DND-41 (cell line): ENCODE data around the gene PRRT1B.

Experiments
- ATAC-seq: fragments of 200-7000 bp; cut with Tn5 transposase; 3 replicates; pipeline ENCODE4 v1.9.1; 2021; ENCODE audit warnings: low read depth; ENCODE audit not compliant: insufficient read depth
- DNase-seq: peaks from one replicate; pipeline ENCODE4 v3.0.0-alpha.2; 2020
- H2AFZ ChIP-seq: 2 replicates; pipeline ENCODE4 v1.6.0; 2012; ENCODE audit warnings: low read depth, low read length
- H3K27ac ChIP-seq: 2 replicates; pipeline ENCODE4 v1.5.1; 2012; ENCODE audit warnings: low read length, inconsistent platforms
- H3K27me3 ChIP-seq: fragments of 200-600 bp; sonication (generic); 2 replicates; pipeline ENCODE4 v1.6.0; 2012; ENCODE audit warnings: low read length, mild to moderate bottlenecking, inconsistent platforms; ENCODE audit not compliant: insufficient read depth, poor library complexity
- H3K36me3 ChIP-seq: 2 replicates; pipeline ENCODE4 v1.5.1; 2012; ENCODE audit warnings: low read length, inconsistent platforms; ENCODE audit not compliant: insufficient read depth
- H3K4me1 ChIP-seq: 2 replicates; pipeline ENCODE4 v1.5.1; 2012; ENCODE audit warnings: mild to moderate bottlenecking, low read length; ENCODE audit not compliant: insufficient read depth
- H3K4me2 ChIP-seq: 2 replicates; pipeline ENCODE4 v1.6.0; 2012; ENCODE audit warnings: mild to moderate bottlenecking, moderate library complexity, low read length, inconsistent platforms; ENCODE audit not compliant: insufficient read depth
- H3K4me3 ChIP-seq, 2 experiments: fragments of 200-600 bp in 1 of 2; shearing (Covaris generic) in 1 of 2; 2 replicates each; pipeline ENCODE4 v1.5.1; 2012 to 2016; ENCODE audit warnings: inconsistent platforms in 2 of 2, low read length in 2 of 2, mild to moderate bottlenecking in 2 of 2, low read depth in 1 of 2, moderate library complexity in 1 of 2
- H3K79me2 ChIP-seq: 2 replicates; pipeline ENCODE4 v1.6.0; 2012; ENCODE audit warnings: low read length, inconsistent platforms; ENCODE audit not compliant: insufficient read depth
- H3K9ac ChIP-seq: 2 replicates; pipeline ENCODE4 v1.6.0; 2012; ENCODE audit warnings: low read depth, mild to moderate bottlenecking, inconsistent platforms, low read length, moderate library complexity
- H3K9me3 ChIP-seq: 2 replicates; pipeline ENCODE4 v1.5.1; 2012; ENCODE audit warnings: low read length, moderate library complexity, mild to moderate bottlenecking, inconsistent platforms; ENCODE audit not compliant: insufficient read depth, severe bottlenecking
- H4K20me1 ChIP-seq: 2 replicates; pipeline ENCODE4 v1.6.0; 2012; ENCODE audit warnings: low read length; ENCODE audit not compliant: insufficient read depth
- EZH2 ChIP-seq: IDR thresholded peaks from 3 replicates; pipeline ENCODE4 v1.6.1; 2012; ENCODE audit warnings: borderline replicate concordance, low read depth, mild to moderate bottlenecking, moderate library complexity, low read length, inconsistent platforms; ENCODE audit not compliant: severe bottlenecking
- TF ChIP-seq, protein P1 (sequence below): IDR thresholded peaks from 2 replicates; pipeline ENCODE4 v1.5.1; 2012; ENCODE audit warnings: borderline replicate concordance, low read length, moderate library complexity, mild to moderate bottlenecking; ENCODE audit not compliant: poor library complexity, severe bottlenecking; ENCODE audit errors: extremely low read depth

Gene PRRT1B

DNA sequence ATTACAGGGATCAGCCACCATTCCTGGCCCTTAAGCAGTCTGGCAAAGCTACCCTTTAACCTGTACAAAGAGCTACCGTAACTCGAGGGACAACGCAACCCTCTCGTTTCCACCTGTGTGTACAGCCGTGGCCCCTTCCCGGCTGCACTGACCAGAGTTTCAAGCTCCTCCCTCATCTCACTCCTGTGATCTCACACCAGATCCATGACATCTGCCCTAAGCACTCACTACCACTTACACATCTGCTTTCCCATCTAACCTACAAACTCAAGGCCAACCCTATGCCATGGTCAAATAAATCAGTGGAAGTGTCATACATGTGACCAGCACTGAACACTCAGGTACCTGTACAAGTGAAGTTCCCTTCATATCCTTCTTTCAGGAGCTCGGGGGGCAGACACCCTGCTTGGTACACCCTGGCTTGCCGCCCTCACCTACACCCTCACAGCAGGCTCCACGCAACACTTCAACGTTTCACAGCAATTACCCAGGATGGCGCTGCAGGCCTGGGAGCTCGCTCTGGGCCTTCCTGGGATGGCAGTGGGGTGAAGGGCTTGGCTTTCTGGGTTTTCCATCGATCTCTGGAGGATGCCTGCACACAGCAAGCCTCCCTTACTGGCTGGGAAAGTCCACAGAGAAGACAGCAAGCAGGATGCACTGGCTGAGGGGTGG is 61.7 kb downstream of the PRRT1B start:
- peaks cover 53% of the 10 kb centered on the region for H3K36me3 ChIP-seq
- no peak overlapping the region for H3K4me3 ChIP-seq
- H4K20me1 ChIP-seq = no peaks in the 10 kb centered on the region
- H3K27me3 ChIP-seq = no peaks in the 10 kb centered on the region
- no peak overlapping the region for H3K27ac ChIP-seq
- H3K9ac ChIP-seq = no peak overlapping the region
- no peak for TF ChIP-seq EZH2
- TF ChIP-seq, protein P1, sequence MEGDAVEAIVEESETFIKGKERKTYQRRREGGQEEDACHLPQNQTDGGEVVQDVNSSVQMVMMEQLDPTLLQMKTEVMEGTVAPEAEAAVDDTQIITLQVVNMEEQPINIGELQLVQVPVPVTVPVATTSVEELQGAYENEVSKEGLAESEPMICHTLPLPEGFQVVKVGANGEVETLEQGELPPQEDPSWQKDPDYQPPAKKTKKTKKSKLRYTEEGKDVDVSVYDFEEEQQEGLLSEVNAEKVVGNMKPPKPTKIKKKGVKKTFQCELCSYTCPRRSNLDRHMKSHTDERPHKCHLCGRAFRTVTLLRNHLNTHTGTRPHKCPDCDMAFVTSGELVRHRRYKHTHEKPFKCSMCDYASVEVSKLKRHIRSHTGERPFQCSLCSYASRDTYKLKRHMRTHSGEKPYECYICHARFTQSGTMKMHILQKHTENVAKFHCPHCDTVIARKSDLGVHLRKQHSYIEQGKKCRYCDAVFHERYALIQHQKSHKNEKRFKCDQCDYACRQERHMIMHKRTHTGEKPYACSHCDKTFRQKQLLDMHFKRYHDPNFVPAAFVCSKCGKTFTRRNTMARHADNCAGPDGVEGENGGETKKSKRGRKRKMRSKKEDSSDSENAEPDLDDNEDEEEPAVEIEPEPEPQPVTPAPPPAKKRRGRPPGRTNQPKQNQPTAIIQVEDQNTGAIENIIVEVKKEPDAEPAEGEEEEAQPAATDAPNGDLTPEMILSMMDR = no peak
- H3K9me3 ChIP-seq = no peaks in the 10 kb centered on the region
- H3K79me2 ChIP-seq = no peaks in the 10 kb centered on the region
- DNase-seq (no peak), ATAC-seq (no peak)
- H2AFZ ChIP-seq = no peak overlapping the region
- H3K4me1 ChIP-seq = no peaks in the 10 kb centered on the region
- H3K4me2 ChIP-seq = no peak overlapping the region

DNA sequence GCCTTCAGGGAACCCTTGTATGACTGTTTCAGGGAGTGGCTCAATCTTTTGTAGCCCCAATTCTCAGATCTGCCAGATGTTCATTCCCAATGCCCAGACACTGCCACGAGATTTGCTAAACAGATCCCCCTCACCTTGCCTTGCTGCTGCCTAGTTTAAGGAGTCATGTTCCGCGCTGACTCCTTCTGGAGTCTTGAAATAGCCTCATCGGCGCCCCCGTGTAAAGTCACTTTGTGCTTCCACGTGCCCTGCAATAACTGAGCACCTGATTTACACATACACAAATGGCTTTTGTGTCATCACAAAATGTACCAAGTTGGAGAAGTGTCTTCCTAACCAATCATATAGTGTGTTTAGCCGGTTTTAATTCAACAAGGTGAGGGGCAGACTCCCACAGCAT is 62.3 kb downstream of the PRRT1B start:
- TF ChIP-seq, protein P1 = no peak
- TF ChIP-seq EZH2 = no peak
- H3K9ac ChIP-seq = no peak overlapping the region
- no peak for DNase-seq
- H3K79me2 ChIP-seq = no peaks in the 10 kb centered on the region
- H3K27me3 ChIP-seq = no peaks in the 10 kb centered on the region
- ATAC-seq = no peak
- no peak overlapping the region for H3K4me2 ChIP-seq
- H3K27ac ChIP-seq = no peak overlapping the region
- H3K9me3 ChIP-seq = no peaks in the 10 kb centered on the region
- H2AFZ ChIP-seq = no peak overlapping the region
- H3K4me1 ChIP-seq = no peaks in the 10 kb centered on the region
- H3K36me3 ChIP-seq = peaks cover 52% of the 10 kb centered on the region
- no peak overlapping the region for H3K4me3 ChIP-seq
- H4K20me1 ChIP-seq = no peaks in the 10 kb centered on the region

- no peak for ATAC-seq
- TF ChIP-seq, protein P1 = no peak
- no peak for TF ChIP-seq EZH2
- H3K4me2 ChIP-seq = no peak overlapping the region
- H3K4me3 ChIP-seq = no peak overlapping the region
- DNase-seq = no peak
- H3K27me3 ChIP-seq = no peaks in the 10 kb centered on the region
- no peak overlapping the region for H2AFZ ChIP-seq
- H3K27ac ChIP-seq = no peak overlapping the region
- no peaks in the 10 kb centered on the region for H3K4me1 ChIP-seq
- H3K9ac ChIP-seq = no peak overlapping the region
- H3K36me3 ChIP-seq = peaks cover 54% of the 10 kb centered on the region
- H3K9me3 ChIP-seq = no peaks in the 10 kb centered on the region
- H3K79me2 ChIP-seq = no peaks in the 10 kb centered on the region
- H4K20me1 ChIP-seq = no peaks in the 10 kb centered on the region
Observed at GRCh38 chr9:131608493-131609037, 63.2 kb downstream of the PRRT1B start.
